KMS-11 (cell line): ENCODE measurements around the gene WARS2.

Experiments used
- H2AFZ ChIP-seq: fragments of 200-600 bp; sonication (generic); 2 replicates; pipeline ENCODE4 v1.6.1; 2016; ENCODE audit warnings: antibody characterized with exemption, mixed run types, low read depth
- H3K27ac ChIP-seq: fragments of 200-600 bp; sonication (generic); 2 replicates; pipeline ENCODE4 v1.6.1; 2016; ENCODE audit warnings: mild to moderate bottlenecking, mixed run types
- H3K27me3 ChIP-seq: fragments of 200-600 bp; sonication (generic); 2 replicates; pipeline ENCODE4 v1.6.1; 2017; ENCODE audit warnings: mild to moderate bottlenecking, low read depth, mixed run types, moderate library complexity; ENCODE audit not compliant: insufficient read depth
- H3K36me3 ChIP-seq: fragments of 200-600 bp; sonication (generic); 2 replicates; pipeline ENCODE4 v1.6.1; 2017; ENCODE audit warnings: mild to moderate bottlenecking, mixed run types; ENCODE audit not compliant: insufficient read depth
- H3K4me1 ChIP-seq: fragments of 200-600 bp; sonication (generic); 2 replicates; pipeline ENCODE4 v1.6.1; 2016; ENCODE audit warnings: mild to moderate bottlenecking, low read depth, mixed run types; ENCODE audit not compliant: poor library complexity, severe bottlenecking
- H3K4me2 ChIP-seq: fragments of 200-600 bp; sonication (generic); 2 replicates; pipeline ENCODE4 v1.7.0; 2016; ENCODE audit warnings: mild to moderate bottlenecking, mixed run types
- H3K4me3 ChIP-seq: fragments of 200-600 bp; sonication (generic); IDR thresholded peaks from 2 replicates; pipeline ENCODE4 v1.6.1; 2017; ENCODE audit warnings: low read depth, low read length, mixed read lengths; ENCODE audit not compliant: insufficient read depth
- H3K79me2 ChIP-seq: fragments of 200-600 bp; sonication (generic); 2 replicates; pipeline ENCODE4 v1.6.1; 2016; ENCODE audit warnings: low read depth, mixed run types; ENCODE audit not compliant: insufficient read depth
- H3K9ac ChIP-seq: fragments of 200-600 bp; sonication (generic); 2 replicates; pipeline ENCODE4 v1.6.1; 2016; ENCODE audit warnings: mild to moderate bottlenecking, mixed run types
- H4K20me1 ChIP-seq: fragments of 200-600 bp; sonication (generic); 2 replicates; pipeline ENCODE4 v1.6.1; 2016; ENCODE audit warnings: mild to moderate bottlenecking, mixed run types; ENCODE audit not compliant: insufficient read depth
- TF ChIP-seq, protein P1 (sequence below): fragments of 200-600 bp; sonication (generic); conservative IDR thresholded peaks from 2 replicates; pipeline ENCODE4 v1.6.1; 2017; ENCODE audit warnings: low read depth, mild to moderate bottlenecking, antibody characterized with exemption, low read length, moderate library complexity, mixed read lengths

WARS2 gene

DNA sequence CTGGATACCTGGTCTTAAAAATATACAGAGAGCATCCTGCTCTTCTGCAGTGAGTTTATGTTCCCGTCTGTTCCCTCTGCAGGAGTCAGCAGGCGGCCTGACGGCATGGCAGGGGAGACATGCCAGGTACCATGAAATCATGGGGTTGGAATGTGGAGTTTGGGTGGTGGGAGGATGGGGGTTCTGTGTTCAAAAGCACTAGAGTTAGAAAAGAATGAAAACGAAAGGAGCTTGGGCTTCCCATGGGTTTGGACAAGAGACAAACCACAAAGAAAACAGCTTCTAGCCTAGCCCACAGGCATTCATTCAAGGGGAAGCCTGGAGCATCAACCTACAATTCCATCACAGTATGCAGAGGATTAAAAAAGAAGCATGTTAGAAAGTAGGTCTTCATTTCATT is 59.9 kb downstream of the WARS2 start:
- no peaks in the 10 kb centered on the region for H3K36me3 ChIP-seq
- H3K4me1 ChIP-seq: peaks cover 32% of the 10 kb centered on the region
- peak overlapping the region; percentile 48 for H3K4me2 ChIP-seq
- no peak overlapping the region for H3K9ac ChIP-seq
- no peak overlapping the region for H3K4me3 ChIP-seq
- H3K79me2 ChIP-seq: no peaks in the 10 kb centered on the region
- peak overlapping the region; percentile 36; the same call in 1 of the 2 replicates for H3K27ac ChIP-seq
- no peaks in the 10 kb centered on the region for H3K27me3 ChIP-seq
- TF ChIP-seq, protein P1, sequence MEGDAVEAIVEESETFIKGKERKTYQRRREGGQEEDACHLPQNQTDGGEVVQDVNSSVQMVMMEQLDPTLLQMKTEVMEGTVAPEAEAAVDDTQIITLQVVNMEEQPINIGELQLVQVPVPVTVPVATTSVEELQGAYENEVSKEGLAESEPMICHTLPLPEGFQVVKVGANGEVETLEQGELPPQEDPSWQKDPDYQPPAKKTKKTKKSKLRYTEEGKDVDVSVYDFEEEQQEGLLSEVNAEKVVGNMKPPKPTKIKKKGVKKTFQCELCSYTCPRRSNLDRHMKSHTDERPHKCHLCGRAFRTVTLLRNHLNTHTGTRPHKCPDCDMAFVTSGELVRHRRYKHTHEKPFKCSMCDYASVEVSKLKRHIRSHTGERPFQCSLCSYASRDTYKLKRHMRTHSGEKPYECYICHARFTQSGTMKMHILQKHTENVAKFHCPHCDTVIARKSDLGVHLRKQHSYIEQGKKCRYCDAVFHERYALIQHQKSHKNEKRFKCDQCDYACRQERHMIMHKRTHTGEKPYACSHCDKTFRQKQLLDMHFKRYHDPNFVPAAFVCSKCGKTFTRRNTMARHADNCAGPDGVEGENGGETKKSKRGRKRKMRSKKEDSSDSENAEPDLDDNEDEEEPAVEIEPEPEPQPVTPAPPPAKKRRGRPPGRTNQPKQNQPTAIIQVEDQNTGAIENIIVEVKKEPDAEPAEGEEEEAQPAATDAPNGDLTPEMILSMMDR: no peak
- no peaks in the 10 kb centered on the region for H4K20me1 ChIP-seq
- H2AFZ ChIP-seq: no peak overlapping the region

GRCh38 chr1:119079881-119080280 is 60.6 kb downstream of the WARS2 start:
- Histone ChIP-seq H2AFZ (no peak overlapping the region), H3K9ac (no peak overlapping the region), H3K79me2 (no peaks in the 10 kb centered on the region), H3K4me2 (peak overlapping the region; percentile 48; the same call in 1 of the 2 replicates), H3K27ac (no peak overlapping the region), H3K4me1 (peaks cover 32% of the 10 kb centered on the region), H3K36me3 (no peaks in the 10 kb centered on the region), H3K4me3 (no peak overlapping the region), H3K27me3 (no peaks in the 10 kb centered on the region), H4K20me1 (no peaks in the 10 kb centered on the region)
- TF ChIP-seq, protein P1: no peak

GRCh38 chr1:119075614-119076013 is 64.8 kb downstream of the WARS2 start:
- no peaks in the 10 kb centered on the region for H4K20me1 ChIP-seq

DNA sequence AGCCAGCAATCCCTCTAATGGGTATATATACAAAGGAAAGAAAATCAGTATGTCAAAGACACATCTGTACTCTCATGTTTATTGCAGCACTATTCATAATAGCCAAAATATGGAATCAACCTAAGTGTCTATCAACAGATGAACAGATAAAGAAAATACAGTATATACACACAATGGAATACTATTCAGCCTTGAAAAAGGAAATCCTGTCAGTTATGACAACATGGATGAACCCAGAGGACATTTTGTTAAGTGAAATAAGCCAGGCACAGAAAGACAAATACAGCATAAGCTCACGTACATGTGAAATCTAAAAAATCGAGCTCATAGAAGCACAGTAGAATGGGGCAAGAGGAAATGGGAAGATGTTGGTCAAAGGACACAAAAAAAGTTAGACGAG is 69.1 kb downstream of the WARS2 start:
- Histone ChIP-seq H3K4me1 (no peaks in the 10 kb centered on the region), H3K79me2 (no peaks in the 10 kb centered on the region), H3K27me3 (no peaks in the 10 kb centered on the region), H3K36me3 (no peaks in the 10 kb centered on the region), H2AFZ (no peak overlapping the region), H3K9ac (no peak overlapping the region), H3K27ac (no peak overlapping the region), H3K4me3 (no peak overlapping the region), H4K20me1 (no peaks in the 10 kb centered on the region), H3K4me2 (no peak overlapping the region)
- TF ChIP-seq, protein P1: no peak

More at GRCh38 chr1:119075614-119076013, 64.8 kb downstream of the WARS2 start:
- H3K4me1 ChIP-seq: peaks cover 9% of the 10 kb centered on the region
- TF ChIP-seq, protein P1: no peak
- no peaks in the 10 kb centered on the region for H3K79me2 ChIP-seq
- no peak overlapping the region for H3K27ac ChIP-seq
- no peak overlapping the region for H3K9ac ChIP-seq
- H3K4me2 ChIP-seq: no peak overlapping the region
- H3K27me3 ChIP-seq: no peaks in the 10 kb centered on the region
- H3K4me3 ChIP-seq: no peak overlapping the region
- H2AFZ ChIP-seq: no peak overlapping the region
- H3K36me3 ChIP-seq: no peaks in the 10 kb centered on the region
